HFFc6 (cell line): ENCODE measurements around the gene CDH22. TPM values are rescaled to one million over a fixed set of nuclear protein-coding genes. Genes with fewer than 3 reads are reported as not detected.
A peak's percentile ranks its signal among the peaks of the same experiment; 100 is the strongest.

ENCODE experiments used
- DNase-seq: peaks from one replicate; pipeline ENCODE4 v3.0.0-alpha.2; 2018
- H3K27ac Mint-ChIP-seq: 2 replicates; pipeline ENCODE4 v1.8.0; 2020; ENCODE audit warnings: mild to moderate bottlenecking, mixed read lengths
- H3K27me3 Mint-ChIP-seq: 2 replicates; pipeline ENCODE4 v1.8.0; 2021; ENCODE audit warnings: mild to moderate bottlenecking, moderate library complexity, mixed read lengths; ENCODE audit not compliant: insufficient read depth
- H3K36me3 Mint-ChIP-seq: 2 replicates; pipeline ENCODE4 v1.8.0; 2021; ENCODE audit warnings: low read depth, mixed read lengths
- H3K4me1 Mint-ChIP-seq: 2 replicates; pipeline ENCODE4 v1.8.0; 2020; ENCODE audit warnings: low read depth, mixed read lengths
- H3K4me3 Mint-ChIP-seq: 2 replicates; pipeline ENCODE4 v1.8.0; 2020; ENCODE audit warnings: mild to moderate bottlenecking, moderate library complexity, mixed read lengths
- H3K9me3 Mint-ChIP-seq: 2 replicates; pipeline ENCODE4 v1.8.0; 2020; ENCODE audit warnings: mild to moderate bottlenecking, mixed read lengths
- CTCF ChIP-seq: fragments of 200-600 bp; sonication (generic); IDR thresholded peaks from 2 replicates; pipeline ENCODE4 v1.5.0; 2021; ENCODE audit warnings: antibody characterized with exemption, mild to moderate bottlenecking
- total RNA-seq, 6 experiments: library from RNA; stranded (reverse); fragmentation: NEBNext Ultra II Directional; extraction: Animal tissue kit (Norgen Biotek cat#: 25700); gene quantifications; 2 replicates in 1 of 6; 3 replicates in 5 of 6; pipeline ENCODE4 v1.2.3, GENCODE V29; 2021

The CDH22 gene
- total RNA-seq, 6 experiments from 2014 or later, result not detected

- no peak for TF ChIP-seq CTCF
- H3K36me3 Mint-ChIP-seq, result no peaks in the 10 kb centered on the region
- H3K9me3 Mint-ChIP-seq, result no peaks in the 10 kb centered on the region
- no peak overlapping the region for H3K27ac Mint-ChIP-seq
- peaks cover 7% of the 10 kb centered on the region for H3K4me1 Mint-ChIP-seq
- H3K4me3 Mint-ChIP-seq, result no peak overlapping the region
- H3K27me3 Mint-ChIP-seq, result peaks cover 22% of the 10 kb centered on the region
- peak; percentile 52 for DNase-seq
These were observed 81.7 kb downstream of the CDH22 start for GRCh38 chr20:46226602-46227001.

- no peaks in the 10 kb centered on the region for H3K36me3 Mint-ChIP-seq
- TF ChIP-seq CTCF, result no peak
These were observed 85.7 kb downstream of the CDH22 start for GRCh38 chr20:46222521-46223007.

GRCh38 chr20:46221256-46221833 is 87.0 kb downstream of the CDH22 start:
- H3K27ac Mint-ChIP-seq, result no peak overlapping the region

More at GRCh38 chr20:46222521-46223007, 85.7 kb downstream of the CDH22 start:
- H3K4me1 Mint-ChIP-seq, result peaks cover 7% of the 10 kb centered on the region
- no peaks in the 10 kb centered on the region for H3K9me3 Mint-ChIP-seq
- no peak overlapping the region for H3K27ac Mint-ChIP-seq
- peaks cover 28% of the 10 kb centered on the region for H3K27me3 Mint-ChIP-seq
- no peak overlapping the region for H3K4me3 Mint-ChIP-seq
- DNase-seq, result no peak

GRCh38 chr20:46220455-46221207 is 87.7 kb downstream of the CDH22 start:
- Mint-ChIP-seq H3K27ac (no peak overlapping the region), H3K4me3 (no peak overlapping the region), H3K36me3 (no peaks in the 10 kb centered on the region), H3K9me3 (no peaks in the 10 kb centered on the region), H3K27me3 (peaks cover 22% of the 10 kb centered on the region), H3K4me1 (peaks cover 1% of the 10 kb centered on the region; the same call in 1 of the 2 replicates)
- no peak for TF ChIP-seq CTCF
- DNase-seq, result no peak

More at GRCh38 chr20:46221256-46221833, 87.0 kb downstream of the CDH22 start:
- H3K4me1 Mint-ChIP-seq, result peaks cover under 1% of the 10 kb centered on the region
- H3K4me3 Mint-ChIP-seq, result no peak overlapping the region
- H3K27me3 Mint-ChIP-seq, result peaks cover 26% of the 10 kb centered on the region
- no peak for DNase-seq
- TF ChIP-seq CTCF, result no peak
- no peaks in the 10 kb centered on the region for H3K36me3 Mint-ChIP-seq
- H3K9me3 Mint-ChIP-seq, result no peaks in the 10 kb centered on the region

- no peaks in the 10 kb centered on the region for H3K36me3 Mint-ChIP-seq
- H3K9me3 Mint-ChIP-seq, result no peaks in the 10 kb centered on the region
These were observed 88.4 kb downstream of the CDH22 start for GRCh38 chr20:46219920-46220319.

More at GRCh38 chr20:46219920-46220319, 88.4 kb downstream of the CDH22 start:
- H3K4me1 Mint-ChIP-seq, result peaks cover 8% of the 10 kb centered on the region
- DNase-seq, result no peak
- peaks cover 22% of the 10 kb centered on the region for H3K27me3 Mint-ChIP-seq
- no peak for TF ChIP-seq CTCF
- no peak overlapping the region for H3K27ac Mint-ChIP-seq
- H3K4me3 Mint-ChIP-seq, result no peak overlapping the region
